ENCODE results near the gene PRKG2. TPM values are rescaled to one million over a fixed set of nuclear protein-coding genes. Genes with fewer than 3 reads are reported as not detected.

The PRKG2 gene
- total RNA-seq, 4 donors from 2014 or later = 0.34 to 1.7 (median 1.2) TPM

GRCh38 chr4:81052119-81053068 lies 162.6 kb downstream of the PRKG2 start:
- intact Hi-C loops (cut with DNase I; ENCODE audit: low total_unique reads) = no loop called here
- DNase-seq (ENCODE audit: low spot score in 2 of 2) = no peak
- no peak for TF ChIP-seq POLR2A (IDR thresholded peaks at IDR 0.05)
- TF ChIP-seq CTCF (IDR thresholded peaks at IDR 0.05) = no peak
- no peak overlapping the region for H3K4me3 ChIP-seq (ENCODE audit: low read depth, poor library complexity, severe bottlenecking)
- 55 to 60% methylated on average over 7 of the region's 7 CpGs for WGBS, 2 donors

- no peak for DNase-seq (ENCODE audit: low spot score in 2 of 2)
- TF ChIP-seq CTCF (IDR thresholded peaks at IDR 0.05) (no peak), POLR2A (IDR thresholded peaks at IDR 0.05) (no peak)
- intact Hi-C loops (cut with DNase I; ENCODE audit: low total_unique reads) = no loop called here
- WGBS, 2 donors = 33 to 38% methylated on average over 3 of the region's 3 CpGs
- H3K4me3 ChIP-seq (ENCODE audit: low read depth, poor library complexity, severe bottlenecking) = no peak overlapping the region
These were observed 165.1 kb downstream of the PRKG2 start for GRCh38 chr4:81049907-81050306.

GRCh38 chr4:81049330-81049729 lies 165.7 kb downstream of the PRKG2 start:
- no peak for TF ChIP-seq POLR2A (IDR thresholded peaks at IDR 0.05)
- no peak for TF ChIP-seq CTCF (IDR thresholded peaks at IDR 0.05)
- intact Hi-C loops (cut with DNase I; ENCODE audit: low total_unique reads) = no loop called here
- no peak overlapping the region for H3K4me3 ChIP-seq (ENCODE audit: low read depth, poor library complexity, severe bottlenecking)
- 59 to 65% methylated on average over 4 of the region's 4 CpGs for WGBS, 2 donors
- DNase-seq (ENCODE audit: low spot score in 2 of 2) = no peak

- no peak overlapping the region for H3K4me3 ChIP-seq (ENCODE audit: low read depth, poor library complexity, severe bottlenecking)
- no peak for TF ChIP-seq CTCF (IDR thresholded peaks at IDR 0.05)
- no peak for TF ChIP-seq POLR2A (IDR thresholded peaks at IDR 0.05)
- DNase-seq (ENCODE audit: low spot score in 2 of 2) = no peak
- intact Hi-C loops (cut with DNase I; ENCODE audit: low total_unique reads) = no loop called here
- 49 to 61% methylated on average over 5 of the region's 5 CpGs for WGBS, 2 donors
These were observed 172.2 kb downstream of the PRKG2 start for GRCh38 chr4:81042578-81043365.

- intact Hi-C loops (cut with DNase I; ENCODE audit: low total_unique reads) = no loop called here
- TF ChIP-seq CTCF (IDR thresholded peaks at IDR 0.05) (no peak), POLR2A (IDR thresholded peaks at IDR 0.05) (no peak)
- H3K4me3 ChIP-seq (ENCODE audit: low read depth, poor library complexity, severe bottlenecking) = no peak overlapping the region
- 10 to 12% methylated on average over 4 of the region's 4 CpGs for WGBS, 2 donors
- DNase-seq (ENCODE audit: low spot score in 2 of 2) = no peak
These were observed 174.9 kb downstream of the PRKG2 start for GRCh38 chr4:81040012-81040659.

All from lower leg skin (tissue), 4 donors.